Jurkat, Clone E6-1 (cell line): ENCODE measurements around the gene UTS2B.

Experiments
- DNase-seq: peaks from one replicate; pipeline ENCODE4 v3.0.0-alpha.2; 2011; ENCODE audit warnings: low read depth, low spot score
- H3K4me3 ChIP-seq: 2 replicates; pipeline ENCODE4 v1.5.1; 2011; ENCODE audit warnings: mild to moderate bottlenecking, low read length, control low read depth, moderate library complexity

The UTS2B gene

GRCh38 chr3:191328962-191329653, 1.2 kb downstream of the UTS2B start, which contains the start of gene CCDC50:
Gene CCDC50 (plus strand): TSS chr3:191329394. CDS start chr3:191329675, 281 bp downstream.
- H3K4me3 ChIP-seq = no peak within 1 kb of the TSS
- DNase-seq = no peak

- no peak for DNase-seq
- no peak overlapping the region for H3K4me3 ChIP-seq
These were observed 1.9 kb downstream of the UTS2B start for GRCh38 chr3:191328383-191328961.

GRCh38 chr3:191327526-191327925, 2.8 kb downstream of the UTS2B start:
- no peak overlapping the region for H3K4me3 ChIP-seq
- DNase-seq = no peak

DNA sequence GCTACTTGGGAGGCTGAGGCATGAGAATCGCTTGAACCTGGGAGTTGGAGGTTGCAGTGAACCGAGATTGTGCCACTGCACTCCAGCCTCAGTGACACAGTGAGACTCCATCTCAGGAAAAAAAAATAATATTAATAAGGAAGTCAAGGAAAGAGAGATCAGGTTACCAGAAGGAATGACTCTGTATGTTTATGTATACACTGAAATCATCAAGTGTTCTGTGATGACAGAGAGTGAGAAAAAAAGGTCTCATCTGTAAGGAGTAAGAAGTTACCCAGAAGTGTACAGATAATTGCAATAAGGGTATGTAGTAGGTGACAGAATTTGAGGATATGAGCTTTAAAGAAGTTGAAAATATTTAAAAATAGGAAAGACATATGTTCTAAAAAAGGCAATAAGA, 5.4 kb downstream of the UTS2B start:
- DNase-seq = no peak
- no peak overlapping the region for H3K4me3 ChIP-seq

DNA sequence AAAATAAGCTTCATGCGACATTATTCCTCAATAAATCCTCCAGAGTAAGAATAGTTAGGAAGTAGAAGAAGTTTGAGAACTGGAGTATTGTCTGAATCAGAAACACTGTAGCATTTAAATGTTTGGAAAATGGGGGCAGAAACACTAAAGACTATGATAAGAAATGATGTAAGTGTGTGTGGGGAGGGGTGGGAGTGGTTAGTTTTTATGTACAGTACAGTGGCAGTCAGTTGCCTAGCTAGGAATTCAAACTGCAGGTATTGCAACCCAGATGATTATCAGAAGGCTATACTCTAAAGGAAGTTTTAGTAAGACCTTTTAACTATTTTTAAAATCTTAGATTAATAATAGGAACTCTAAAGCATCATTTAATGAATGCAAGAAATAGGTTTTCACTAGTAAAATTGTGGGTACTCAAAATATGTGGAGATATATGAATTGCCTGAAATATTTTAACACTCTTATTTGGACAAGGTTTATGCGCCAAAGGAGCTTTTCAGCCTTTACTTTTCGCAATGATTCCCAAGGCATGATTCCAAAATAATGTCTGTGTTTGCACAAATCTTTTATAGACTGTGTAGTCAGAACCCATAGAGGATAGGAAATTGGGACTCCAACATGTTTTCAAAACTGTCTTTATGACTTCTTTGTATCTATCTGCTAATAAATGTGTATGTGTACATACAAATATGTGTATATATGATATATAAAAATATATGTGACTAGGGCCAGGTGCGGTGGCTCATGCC, 9.1 kb downstream of the UTS2B start:
- no peak overlapping the region for H3K4me3 ChIP-seq
- DNase-seq = no peak

GRCh38 chr3:191320316-191320715, 10.0 kb downstream of the UTS2B start:
- no peak overlapping the region for H3K4me3 ChIP-seq

GRCh38 chr3:191316876-191317603, 13.3 kb downstream of the UTS2B start:
- no peak overlapping the region for H3K4me3 ChIP-seq
- no peak for DNase-seq

More at GRCh38 chr3:191320316-191320715, 10.0 kb downstream of the UTS2B start:
- DNase-seq = no peak

GRCh38 chr3:191314109-191314728, 16.1 kb downstream of the UTS2B start:
- no peak overlapping the region for H3K4me3 ChIP-seq
- DNase-seq = no peak

GRCh38 chr3:191313296-191313695, 17.0 kb downstream of the UTS2B start:
- DNase-seq = no peak
- no peak overlapping the region for H3K4me3 ChIP-seq

- no peak overlapping the region for H3K4me3 ChIP-seq
- DNase-seq = no peak
These were observed 23.0 kb downstream of the UTS2B start for GRCh38 chr3:191307341-191307740.

DNA sequence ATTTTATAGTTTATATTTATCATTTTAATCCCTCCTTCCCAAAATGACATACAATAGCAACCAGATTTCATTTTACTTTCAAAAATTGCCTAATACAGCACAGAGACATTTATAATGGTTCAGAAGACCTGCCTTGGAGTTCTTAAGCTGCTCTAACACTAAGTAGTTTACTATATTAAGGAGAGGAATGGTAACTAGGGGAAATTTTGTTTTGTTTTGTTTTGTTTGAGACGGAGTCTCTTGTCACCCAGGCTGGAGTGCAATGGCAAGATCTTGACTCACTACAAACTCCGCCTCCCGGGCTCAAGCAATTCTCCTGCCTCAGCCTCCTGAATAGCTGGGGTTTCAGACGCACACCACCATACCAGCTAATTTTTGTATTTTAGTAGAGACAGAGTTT, 23.9 kb downstream of the UTS2B start:
- DNase-seq = no peak
- no peak overlapping the region for H3K4me3 ChIP-seq

DNA sequence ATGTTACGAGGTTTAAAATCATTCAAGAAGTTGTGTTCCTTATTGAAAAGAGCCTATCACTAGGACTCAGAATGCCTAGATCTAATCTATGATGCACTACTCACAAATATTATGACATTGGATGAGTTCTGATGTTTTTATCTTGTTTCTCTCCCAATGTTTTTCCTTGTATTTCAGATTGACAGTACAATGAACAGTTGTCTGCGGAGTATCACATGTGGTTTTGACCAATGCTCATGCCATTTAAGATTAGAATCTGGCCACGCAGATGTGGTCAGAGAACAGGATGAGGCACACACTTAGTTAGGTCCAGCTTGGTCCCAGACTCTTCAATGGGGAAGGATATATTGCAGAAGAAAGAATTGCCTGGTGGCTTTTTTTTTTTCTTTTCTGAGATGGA, 26.7 kb downstream of the UTS2B start:
- DNase-seq = no peak
- no peak overlapping the region for H3K4me3 ChIP-seq

DNA sequence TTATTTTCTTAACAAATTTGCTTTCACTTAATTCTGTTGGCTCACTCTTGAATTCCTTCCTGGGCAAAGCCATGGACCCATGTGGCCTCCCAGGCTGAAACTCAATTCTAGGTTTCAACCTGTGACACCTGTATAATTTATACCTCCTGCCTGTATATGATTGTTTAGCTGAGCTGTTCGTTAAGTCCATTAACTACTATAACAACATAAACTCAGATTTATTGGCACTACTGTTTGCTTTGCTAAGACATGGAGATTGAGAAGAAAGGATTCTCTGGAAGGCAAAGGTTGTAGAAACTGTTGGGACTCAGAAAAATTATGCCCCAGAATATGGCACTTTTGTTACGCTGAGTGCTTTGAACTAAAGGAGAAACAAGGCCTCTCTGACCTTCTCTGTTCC, 27.9 kb downstream of the UTS2B start:
- H3K4me3 ChIP-seq = no peak overlapping the region
- DNase-seq = no peak

GRCh38 chr3:191301782-191302411, 28.4 kb downstream of the UTS2B start:
- no peak overlapping the region for H3K4me3 ChIP-seq
- no peak for DNase-seq

- DNase-seq = no peak
- no peak overlapping the region for H3K4me3 ChIP-seq
These were observed 29.3 kb downstream of the UTS2B start for GRCh38 chr3:191301017-191301416.

GRCh38 chr3:191300422-191300821, 29.9 kb downstream of the UTS2B start:
- DNase-seq = no peak
- H3K4me3 ChIP-seq = no peak overlapping the region

- no peak for DNase-seq
- H3K4me3 ChIP-seq = no peak overlapping the region
These were observed 31.5 kb downstream of the UTS2B start for GRCh38 chr3:191298846-191299245.

- DNase-seq = no peak
- no peak overlapping the region for H3K4me3 ChIP-seq
These were observed 34.2 kb downstream of the UTS2B start for GRCh38 chr3:191296041-191296541.

GRCh38 chr3:191294291-191294690, 36.0 kb downstream of the UTS2B start:
- no peak overlapping the region for H3K4me3 ChIP-seq
- no peak for DNase-seq
